Thoracic aorta (tissue), 2 donors: ENCODE results near the gene ARMH3. TPM values are rescaled to one million over a fixed set of nuclear protein-coding genes. Genes with fewer than 3 reads are reported as not detected.

Experiments
- ATAC-seq: fragments of 150-250 bp; one replicate; pipeline ENCODE4 v1.8.0; 2017; ENCODE audit warnings: low read depth; ENCODE audit not compliant: insufficient number of reproducible peaks, low FRiP score
- DNase-seq: peaks from one replicate; pipeline ENCODE4 v3.0.0-alpha.2; 2020; ENCODE audit warnings: low spot score
- H3K27ac ChIP-seq, 2 donors: fragments of 200-600 bp; sonication (generic); 1 replicate in 1 of 2; 2 replicates in 1 of 2; pipeline ENCODE4 v1.5.1; 2016; ENCODE audit warnings: mild to moderate bottlenecking in 2 of 2, moderate library complexity in 2 of 2
- H3K27me3 ChIP-seq: fragments of 200-600 bp; sonication (generic); replicated peaks from 2 replicates; pipeline ENCODE4 v1.6.0; 2016; ENCODE audit warnings: mild to moderate bottlenecking; ENCODE audit not compliant: insufficient read depth
- H3K36me3 ChIP-seq: fragments of 200-600 bp; sonication (generic); one replicate; pipeline ENCODE4 v1.5.1; 2016
- H3K4me1 ChIP-seq, 2 donors: fragments of 200-600 bp; sonication (generic); 1 replicate in 1 of 2; 2 replicates in 1 of 2; pipeline versions ENCODE4 v1.5.1 to v1.6.0; 2016; ENCODE audit warnings: low read depth in 2 of 2, mild to moderate bottlenecking in 1 of 2; ENCODE audit not compliant: control insufficient read depth in 1 of 2
- H3K4me3 ChIP-seq: fragments of 200-600 bp; sonication (generic); 2 replicates; pipeline ENCODE4 v1.5.1; 2016; ENCODE audit warnings: mild to moderate bottlenecking
- H3K9me3 ChIP-seq: fragments of 200-600 bp; sonication (generic); 2 replicates; pipeline ENCODE4 v1.5.1; 2016
- total RNA-seq, 2 donors: library from RNA; depleted of rRNA; stranded (reverse); fragments of >200 nt; gene quantifications; one replicate each; pipeline versions ENCODE4 v1.1.0 to v1.2.3, GENCODE V29; 2016
- TF ChIP-seq, protein P1 (sequence below): fragments of 200-600 bp; sonication (generic); IDR thresholded peaks from one replicate; pipeline ENCODE4 v1.5.1; 2019; ENCODE audit warnings: antibody characterized with exemption

ARMH3 gene
- total RNA-seq, 2 donors from 2014 or later, result 21.1 TPM

GRCh38 chr10:101922846-101923245, 133.1 kb downstream of the ARMH3 start:
- Histone ChIP-seq H3K9me3 (no peaks in the 10 kb centered on the region), H3K27me3 (no peaks in the 10 kb centered on the region), H3K36me3 (peaks cover 4% of the 10 kb centered on the region), H3K4me1 (no peaks in the 10 kb centered on the region), H3K4me3 (no peak overlapping the region), H3K27ac (no peak overlapping the region)
- TF ChIP-seq, protein P1, sequence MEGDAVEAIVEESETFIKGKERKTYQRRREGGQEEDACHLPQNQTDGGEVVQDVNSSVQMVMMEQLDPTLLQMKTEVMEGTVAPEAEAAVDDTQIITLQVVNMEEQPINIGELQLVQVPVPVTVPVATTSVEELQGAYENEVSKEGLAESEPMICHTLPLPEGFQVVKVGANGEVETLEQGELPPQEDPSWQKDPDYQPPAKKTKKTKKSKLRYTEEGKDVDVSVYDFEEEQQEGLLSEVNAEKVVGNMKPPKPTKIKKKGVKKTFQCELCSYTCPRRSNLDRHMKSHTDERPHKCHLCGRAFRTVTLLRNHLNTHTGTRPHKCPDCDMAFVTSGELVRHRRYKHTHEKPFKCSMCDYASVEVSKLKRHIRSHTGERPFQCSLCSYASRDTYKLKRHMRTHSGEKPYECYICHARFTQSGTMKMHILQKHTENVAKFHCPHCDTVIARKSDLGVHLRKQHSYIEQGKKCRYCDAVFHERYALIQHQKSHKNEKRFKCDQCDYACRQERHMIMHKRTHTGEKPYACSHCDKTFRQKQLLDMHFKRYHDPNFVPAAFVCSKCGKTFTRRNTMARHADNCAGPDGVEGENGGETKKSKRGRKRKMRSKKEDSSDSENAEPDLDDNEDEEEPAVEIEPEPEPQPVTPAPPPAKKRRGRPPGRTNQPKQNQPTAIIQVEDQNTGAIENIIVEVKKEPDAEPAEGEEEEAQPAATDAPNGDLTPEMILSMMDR, result no peak
- no peak for ATAC-seq
- DNase-seq, result no peak

DNA sequence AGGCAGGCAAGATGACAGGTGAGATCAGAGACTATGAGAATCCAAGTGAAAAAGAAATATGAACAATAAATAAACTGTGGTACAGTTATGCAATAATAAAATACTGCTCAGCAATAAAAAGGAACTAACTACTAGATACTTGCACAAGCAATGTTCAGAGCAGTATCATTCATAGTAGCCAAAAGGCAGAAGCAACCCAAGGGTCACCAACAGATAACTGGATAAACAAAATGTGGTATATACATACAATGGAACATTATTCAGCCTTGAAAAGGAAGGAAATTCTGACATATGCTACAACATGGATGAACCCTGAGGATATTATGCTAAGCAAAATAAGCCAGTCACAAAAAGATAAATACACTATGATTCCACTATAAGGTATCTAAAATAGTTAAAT, 135.4 kb downstream of the ARMH3 start:
- DNase-seq (no peak), ATAC-seq (no peak)
- H3K36me3 ChIP-seq, result peaks cover 4% of the 10 kb centered on the region
- no peaks in the 10 kb centered on the region for H3K9me3 ChIP-seq
- TF ChIP-seq, protein P1, result no peak
- no peaks in the 10 kb centered on the region for H3K27me3 ChIP-seq
- H3K4me1 ChIP-seq, result no peaks in the 10 kb centered on the region
- no peak overlapping the region for H3K27ac ChIP-seq
- no peak overlapping the region for H3K4me3 ChIP-seq

GRCh38 chr10:101919026-101919770, 136.8 kb downstream of the ARMH3 start:
- H3K9me3 ChIP-seq, result no peaks in the 10 kb centered on the region
- TF ChIP-seq, protein P1, result no peak
- ATAC-seq (no peak), DNase-seq (no peak)
- H3K4me3 ChIP-seq, result no peak overlapping the region
- no peaks in the 10 kb centered on the region for H3K27me3 ChIP-seq
- peaks cover 4% of the 10 kb centered on the region for H3K36me3 ChIP-seq
- H3K27ac ChIP-seq, result no peak overlapping the region
- no peaks in the 10 kb centered on the region for H3K4me1 ChIP-seq

- Histone ChIP-seq H3K9me3 (no peaks in the 10 kb centered on the region), H3K4me3 (no peak overlapping the region), H3K36me3 (peaks cover 6% of the 10 kb centered on the region), H3K27ac (no peak overlapping the region), H3K4me1 (no peaks in the 10 kb centered on the region), H3K27me3 (no peaks in the 10 kb centered on the region)
- DNase-seq (no peak), ATAC-seq (no peak)
- TF ChIP-seq, protein P1, result no peak
Observed at GRCh38 chr10:101912561-101913179, 143.3 kb downstream of the ARMH3 start.

DNA sequence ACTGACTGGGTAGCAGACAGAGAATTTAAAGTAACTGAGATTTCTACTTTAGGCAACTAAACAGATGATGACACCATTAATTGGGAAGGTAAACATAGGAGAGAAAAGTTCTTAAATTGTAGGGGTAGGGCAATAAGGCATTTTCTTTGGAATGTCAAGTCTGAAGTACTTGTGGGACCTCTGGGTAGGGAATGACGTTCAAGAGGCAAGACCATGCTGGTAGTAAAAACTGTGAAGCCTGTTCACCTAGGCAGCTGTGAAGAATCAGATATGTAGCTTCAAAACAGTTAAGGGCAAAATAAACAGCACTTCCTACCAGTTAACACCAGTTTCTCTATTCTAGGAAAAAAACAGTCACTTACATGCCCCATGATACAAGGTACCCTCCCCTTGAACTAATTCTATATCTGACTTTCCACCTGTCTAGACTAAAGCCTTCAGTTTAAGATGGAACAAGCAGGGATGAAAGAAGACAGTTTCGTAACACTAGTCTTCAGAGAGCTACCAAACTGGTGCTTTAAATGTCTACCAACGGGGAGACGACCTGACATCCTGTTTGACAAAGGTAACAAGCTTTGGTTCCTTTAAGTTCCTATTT, 149.3 kb downstream of the ARMH3 start:
- no peaks in the 10 kb centered on the region for H3K9me3 ChIP-seq
- DNase-seq (no peak), ATAC-seq (no peak)
- H3K4me3 ChIP-seq, result no peak overlapping the region
- H3K27ac ChIP-seq, result no peak overlapping the region
- no peaks in the 10 kb centered on the region for H3K4me1 ChIP-seq
- H3K27me3 ChIP-seq, result no peaks in the 10 kb centered on the region
- TF ChIP-seq, protein P1, result no peak
- peaks cover 4% of the 10 kb centered on the region for H3K36me3 ChIP-seq
